Smooth muscle cell (in vitro differentiated cells): Measurements from ENCODE around the gene CHP2. TPM values are rescaled to one million over a fixed set of nuclear protein-coding genes. Genes with fewer than 3 reads are reported as not detected.

ENCODE experiments used
- DNase-seq: peaks from one replicate; lab custom pipeline; 2025; ENCODE audit not compliant: unreplicated experiment; lab: John Stamatoyannopoulos, UW
- H2AFZ ChIP-seq: fragments of 200-600 bp; sonication (generic); 2 replicates; pipeline ENCODE4 v1.6.0; 2016; ENCODE audit warnings: antibody characterized with exemption, low read depth, mild to moderate bottlenecking
- H3F3A ChIP-seq: fragments of 200-600 bp; sonication (generic); 2 replicates; pipeline ENCODE4 v1.6.0; 2017; ENCODE audit warnings: antibody characterized with exemption, low read depth
- H3K27ac ChIP-seq: fragments of 200-600 bp; sonication (generic); 2 replicates; pipeline ENCODE4 v1.5.1; 2016; ENCODE audit warnings: low read depth, mild to moderate bottlenecking
- H3K27me3 ChIP-seq: fragments of 200-600 bp; sonication (generic); 2 replicates; pipeline ENCODE4 v1.6.1; 2016; ENCODE audit warnings: low read depth, mild to moderate bottlenecking
- H3K36me3 ChIP-seq: fragments of 200-600 bp; sonication (generic); 2 replicates; pipeline ENCODE4 v1.5.1; 2016; ENCODE audit warnings: low read depth
- H3K4me1 ChIP-seq: fragments of 200-600 bp; sonication (generic); 2 replicates; pipeline ENCODE4 v1.5.1; 2016; ENCODE audit warnings: low read depth
- H3K4me2 ChIP-seq: fragments of 200-600 bp; sonication (generic); 2 replicates; pipeline ENCODE4 v1.6.0; 2016; ENCODE audit warnings: mild to moderate bottlenecking
- H3K4me3 ChIP-seq: fragments of 200-600 bp; sonication (generic); 2 replicates; pipeline ENCODE4 v1.5.1; 2016; ENCODE audit warnings: mild to moderate bottlenecking
- H3K79me2 ChIP-seq: fragments of 200-600 bp; sonication (generic); 2 replicates; pipeline ENCODE4 v1.6.0; 2016; ENCODE audit warnings: low read depth, mild to moderate bottlenecking
- H3K9ac ChIP-seq: fragments of 200-600 bp; sonication (generic); 2 replicates; pipeline ENCODE4 v1.6.0; 2016; ENCODE audit warnings: low read depth
- H3K9me3 ChIP-seq: fragments of 200-600 bp; sonication (generic); replicated peaks from 2 replicates; pipeline ENCODE4 v1.5.1; 2016; ENCODE audit warnings: low read depth
- H4K20me1 ChIP-seq: fragments of 200-600 bp; sonication (generic); 2 replicates; pipeline ENCODE4 v1.6.0; 2016; ENCODE audit warnings: low read depth
- CTCF ChIP-seq: fragments of 200-600 bp; sonication (generic); IDR thresholded peaks from 2 replicates; pipeline ENCODE4 v1.5.1; 2017; ENCODE audit warnings: borderline replicate concordance, mild to moderate bottlenecking, antibody characterized with exemption; ENCODE audit not compliant: insufficient read depth, poor library complexity, severe bottlenecking
- WGBS: methylation state at CpG from one replicate; pipeline ENCODE4 v1.1.7; 2016; ENCODE audit warnings: low lambda C conversion rate; 5-methylcytosine and 5-hydroxymethylcytosine counted together
- polyA plus RNA-seq: library from polyadenylated mRNA; unstranded; fragments of >200 nt; fragmentation: Nextera tagmentation; extraction: Ambion mirVana; gene quantifications from 2 replicates; pipeline ENCODE4 v1.2.1, GENCODE V29; 2016
- total RNA-seq: library from RNA; depleted of rRNA; stranded (reverse); fragments of >200 nt; gene quantifications from 2 replicates; pipeline ENCODE4 v1.2.3, GENCODE V29; 2014

CHP2 gene
- total and polyA plus RNA-seq, 2 experiments from 2014 or later: not detected

GRCh38 chr16:23726710-23727109, 28.1 kb upstream of the CHP2 start:
- H3K9ac ChIP-seq: no peak overlapping the region
- 98% methylated on average over 3 of the region's 3 CpGs for WGBS

DNA sequence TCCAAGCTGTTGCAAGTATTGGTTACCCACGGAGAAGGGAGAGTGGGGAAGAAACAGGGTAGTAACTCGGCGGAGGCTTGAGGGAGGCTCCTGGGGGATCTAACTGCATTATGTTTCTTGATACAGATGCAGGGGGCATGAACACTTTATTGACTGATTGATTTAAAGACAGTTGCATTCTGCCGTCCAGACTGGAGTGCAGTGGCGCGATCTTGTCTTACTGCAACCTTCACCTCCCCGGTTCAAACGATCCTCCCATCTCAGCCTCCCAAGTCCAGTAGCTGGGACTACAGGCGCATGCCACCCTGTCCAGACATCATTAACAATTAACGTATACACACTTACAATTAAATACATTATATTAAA, 26.7 kb upstream of the CHP2 start:
- no peaks in the 10 kb centered on the region for H4K20me1 ChIP-seq
- H2AFZ ChIP-seq: no peak overlapping the region
- H3K36me3 ChIP-seq: no peaks in the 10 kb centered on the region
- WGBS: 63% methylated on average over 10 of the region's 10 CpGs
- no peaks in the 10 kb centered on the region for H3F3A ChIP-seq
- no peaks in the 10 kb centered on the region for H3K4me1 ChIP-seq
- no peak overlapping the region for H3K9ac ChIP-seq
- H3K27ac ChIP-seq: no peak overlapping the region
- DNase-seq: no peak
- TF ChIP-seq CTCF: no peak
- H3K4me2 ChIP-seq: no peak overlapping the region
- H3K9me3 ChIP-seq: no peaks in the 10 kb centered on the region
- no peaks in the 10 kb centered on the region for H3K27me3 ChIP-seq
- H3K4me3 ChIP-seq: no peak overlapping the region
- H3K79me2 ChIP-seq: no peaks in the 10 kb centered on the region

More at GRCh38 chr16:23726710-23727109, 28.1 kb upstream of the CHP2 start:
- H4K20me1 ChIP-seq: no peaks in the 10 kb centered on the region
- no peaks in the 10 kb centered on the region for H3K9me3 ChIP-seq
- H3K79me2 ChIP-seq: no peaks in the 10 kb centered on the region
- no peak for DNase-seq
- no peaks in the 10 kb centered on the region for H3K27me3 ChIP-seq
- no peaks in the 10 kb centered on the region for H3K4me1 ChIP-seq
- no peak for TF ChIP-seq CTCF
- H2AFZ ChIP-seq: no peak overlapping the region
- no peaks in the 10 kb centered on the region for H3K36me3 ChIP-seq
- H3K27ac ChIP-seq: no peak overlapping the region
- H3K4me3 ChIP-seq: no peak overlapping the region
- H3F3A ChIP-seq: no peaks in the 10 kb centered on the region
- H3K4me2 ChIP-seq: no peak overlapping the region

DNA sequence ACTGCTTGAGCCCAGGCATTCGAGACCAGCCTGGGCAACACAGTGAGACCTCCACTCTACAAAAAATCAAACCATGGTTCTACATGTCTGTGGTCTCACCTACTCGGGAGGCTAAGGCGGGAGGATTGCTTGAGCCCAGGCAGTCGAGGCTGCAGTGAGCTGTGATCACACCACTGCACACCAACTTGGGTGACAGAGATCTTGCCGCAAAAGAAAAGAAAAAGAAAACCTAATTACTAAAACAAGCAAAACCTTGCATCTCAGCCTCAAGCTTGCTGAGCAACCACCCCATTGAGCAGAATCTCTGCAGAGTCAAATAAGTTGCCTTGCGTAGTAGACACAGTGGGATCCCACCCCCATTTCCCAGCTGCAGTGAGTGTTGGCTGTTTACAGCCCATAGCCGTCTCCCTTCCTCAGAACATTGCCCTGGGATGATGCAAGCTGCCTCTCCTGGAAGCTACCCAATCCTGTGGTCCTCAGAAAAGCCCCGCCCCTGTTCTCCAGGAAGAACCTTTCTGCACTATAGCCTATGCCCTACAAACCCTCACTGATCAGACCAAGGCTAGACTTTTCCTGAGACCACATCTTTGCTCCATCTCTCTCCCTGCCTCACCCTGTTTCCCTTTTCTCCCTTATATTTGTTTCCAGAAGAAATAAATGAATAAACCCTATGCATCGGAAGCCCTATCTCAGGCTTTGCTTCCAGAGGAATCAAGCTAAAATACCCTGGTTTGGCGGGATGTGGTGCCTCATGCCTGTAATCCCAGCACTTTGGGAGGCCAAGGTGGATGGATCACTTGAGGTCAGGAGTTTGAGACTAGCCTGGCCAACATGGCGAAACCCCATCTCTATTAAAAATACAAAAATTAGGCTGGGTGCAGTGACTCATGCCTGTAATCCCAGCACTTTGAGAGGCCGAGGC, 25.1 kb upstream of the CHP2 start:
- Histone ChIP-seq H3K4me2 (no peak overlapping the region), H3K79me2 (no peaks in the 10 kb centered on the region), H4K20me1 (no peaks in the 10 kb centered on the region), H3K27ac (no peak overlapping the region), H3K9me3 (no peaks in the 10 kb centered on the region), H3F3A (no peaks in the 10 kb centered on the region), H3K4me3 (no peak overlapping the region), H2AFZ (no peak overlapping the region), H3K9ac (no peak overlapping the region), H3K4me1 (no peaks in the 10 kb centered on the region), H3K36me3 (no peaks in the 10 kb centered on the region), H3K27me3 (no peaks in the 10 kb centered on the region)
- no peak for DNase-seq
- no peak for TF ChIP-seq CTCF
- WGBS: 86% methylated on average over 12 of the region's 12 CpGs
